A549 (cell line): ENCODE results near the gene STXBP2. TPM values are rescaled to one million over a fixed set of nuclear protein-coding genes. Genes with fewer than 3 reads are reported as not detected.

ENCODE experiments used
- ATAC-seq, 2 experiments: fragments of 200-7000 bp in 1 of 2; fragments of >200 bp in 1 of 2; cut with Nextera tagmentation in 1 of 2; cut with Tn5 transposase in 1 of 2; 3 replicates each; pipeline versions ENCODE4 v1.8.0 to v1.9.1; 2018 to 2020; ENCODE audit warnings: mild to moderate bottlenecking in 1 of 2, moderate library complexity in 1 of 2
- CTCF ChIA-PET: fragments of 300-600 bp; sonication (Branson Sonifier 250); formaldehyde crosslinking; extraction: SDS; loops from one replicate; lab custom pipeline; 2021; ENCODE audit warnings: antibody characterized with exemption, inconsistent platforms; lab: Yijun Ruan, JAX
- POLR2A ChIA-PET: fragments of 350-600 bp; formaldehyde crosslinking; extraction: SDS; loops from one replicate; lab custom pipeline; 2021; ENCODE audit warnings: antibody characterized with exemption, inconsistent platforms; lab: Yijun Ruan, JAX
- DNase-seq, 2 experiments: peaks; one replicate each; pipeline versions ENCODE4 v3.0.0 to v3.0.0-alpha.2; 2011 to 2016; ENCODE audit warnings: low read depth in 1 of 2, low spot score in 1 of 2
- FAIRE-seq: peaks from 2 replicates; lab custom pipeline; 2011; peaks lifted over from hg19 to GRCh38; lab: Jason Lieb, UNC
- H3K27ac ChIP-seq, 2 experiments: fragments of >200 bp; sonication (Bioruptor Twin); formaldehyde crosslinking; 3 replicates each; pipeline ENCODE4 v1.5.1; 2016 to 2017
- H3K4me1 ChIP-seq: fragments of >200 bp; sonication (Bioruptor Twin); formaldehyde crosslinking; 3 replicates; pipeline ENCODE4 v1.6.1; 2016
- H3K4me2 ChIP-seq: fragments of >200 bp; sonication (Bioruptor Twin); formaldehyde crosslinking; 3 replicates; pipeline ENCODE4 v1.6.1; 2016
- H3K4me3 ChIP-seq: fragments of >200 bp; sonication (Bioruptor Twin); formaldehyde crosslinking; 3 replicates; pipeline ENCODE4 v1.5.1; 2016
- H3K9me3 ChIP-seq: fragments of >200 bp; sonication (Bioruptor Twin); formaldehyde crosslinking; 3 replicates; pipeline ENCODE4 v1.6.1; 2016
- BHLHE40 ChIP-seq: IDR thresholded peaks from 2 replicates; pipeline ENCODE4 v1.6.1; 2012; ENCODE audit warnings: low read depth, low read length, inconsistent platforms
- CBX2 ChIP-seq: fragments of 200-600 bp; sonication (generic); IDR thresholded peaks from 2 replicates; pipeline ENCODE4 v1.6.1; 2016; ENCODE audit warnings: low read depth, mild to moderate bottlenecking, borderline replicate concordance
- CBX8 ChIP-seq: fragments of 200-600 bp; sonication (generic); IDR thresholded peaks from 2 replicates; pipeline ENCODE4 v1.6.1; 2016
- CHD4 ChIP-seq: fragments of 200-600 bp; sonication (generic); IDR thresholded peaks from 2 replicates; pipeline ENCODE4 v1.6.1; 2016; ENCODE audit warnings: antibody characterized with exemption, mild to moderate bottlenecking, borderline replicate concordance
- EHF ChIP-seq: fragments of 250-450 bp; sonication (Bioruptor Pico); IDR thresholded peaks from 2 replicates; pipeline ENCODE4 v1.5.0; 2020; ENCODE audit warnings: mild to moderate bottlenecking
- EHMT2 ChIP-seq: fragments of 200-600 bp; sonication (generic); IDR thresholded peaks from 2 replicates; pipeline ENCODE4 v1.6.1; 2016; ENCODE audit warnings: antibody characterized with exemption, low read depth, mild to moderate bottlenecking, moderate library complexity
- EP300 ChIP-seq, 2 experiments: fragments of >200 bp; sonication (Bioruptor Twin); formaldehyde crosslinking; IDR thresholded peaks; 2 replicates in 1 of 2; 3 replicates in 1 of 2; pipeline ENCODE4 v1.6.1; 2016 to 2017
- FOSL2 ChIP-seq, 2 experiments: fragments of 450-650 bp in 1 of 2; fragments of >200 bp in 1 of 2; sonication (Bioruptor Twin) in 1 of 2; formaldehyde crosslinking; IDR thresholded peaks; 2 replicates each; pipeline versions ENCODE4 v1.5.0 to v1.6.1; 2016 to 2020; ENCODE audit warnings: mild to moderate bottlenecking in 1 of 2, moderate library complexity in 1 of 2
- GATA3 ChIP-seq: IDR thresholded peaks from 2 replicates; pipeline ENCODE4 v1.6.1; 2012; ENCODE audit warnings: borderline replicate concordance
- HDAC2 ChIP-seq: fragments of 200-600 bp; sonication (generic); IDR thresholded peaks from 2 replicates; pipeline ENCODE4 v1.6.1; 2016
- HOXA7 ChIP-seq: fragments of 250-450 bp; sonication (Bioruptor Pico); IDR thresholded peaks from 2 replicates; pipeline ENCODE4 v1.5.0; 2020; ENCODE audit warnings: mild to moderate bottlenecking, moderate library complexity
- JUN ChIP-seq, 2 experiments: fragments of >200 bp; sonication (Bioruptor Twin); formaldehyde crosslinking; IDR thresholded peaks; 2 replicates in 1 of 2; 3 replicates in 1 of 2; pipeline ENCODE4 v1.6.1; 2016 to 2017
- JUNB ChIP-seq: fragments of >200 bp; sonication (Bioruptor Twin); formaldehyde crosslinking; IDR thresholded peaks from 2 replicates; pipeline ENCODE4 v1.6.1; 2016
- KDM1A ChIP-seq: fragments of 200-600 bp; sonication (generic); IDR thresholded peaks from 2 replicates; pipeline ENCODE4 v1.6.1; 2016; ENCODE audit warnings: low read depth, mild to moderate bottlenecking
- MAZ ChIP-seq: fragments of 150-350 bp; IDR thresholded peaks from 2 replicates; pipeline ENCODE4 v1.6.1; 2014; ENCODE audit warnings: antibody characterized with exemption, low read depth, low read length, borderline replicate concordance
- PHF8 ChIP-seq: fragments of 200-600 bp; sonication (generic); IDR thresholded peaks from 2 replicates; pipeline ENCODE4 v1.6.1; 2016; ENCODE audit warnings: low read depth, mild to moderate bottlenecking, antibody characterized with exemption, moderate library complexity, borderline replicate concordance
- RAD21 ChIP-seq, 2 experiments: fragments of >200 bp in 1 of 2; sonication (Bioruptor Twin) in 1 of 2; formaldehyde crosslinking in 1 of 2; IDR thresholded peaks in 1 of 2; conservative IDR thresholded peaks in 1 of 2; 2 replicates in 1 of 2; 3 replicates in 1 of 2; pipeline ENCODE4 v1.6.1; 2012 to 2018; ENCODE audit warnings: inconsistent platforms in 1 of 2
- RARB ChIP-seq: fragments of 250-450 bp; sonication (Bioruptor Pico); IDR thresholded peaks from 2 replicates; pipeline ENCODE4 v1.8.0; 2021; ENCODE audit warnings: mild to moderate bottlenecking, moderate library complexity
- RCOR1 ChIP-seq: fragments of 150-350 bp; IDR thresholded peaks from 2 replicates; pipeline ENCODE4 v1.6.1; 2014; ENCODE audit warnings: antibody characterized with exemption, low read length, low read depth
- SREBF2 ChIP-seq: fragments of 450-650 bp; IDR thresholded peaks from 2 replicates; pipeline ENCODE4 v1.6.1; 2014; ENCODE audit warnings: mild to moderate bottlenecking, moderate library complexity
- ZC3H11A ChIP-seq: fragments of 450-650 bp; IDR thresholded peaks from 2 replicates; pipeline ENCODE4 v1.6.1; 2014; ENCODE audit warnings: antibody characterized with exemption, mild to moderate bottlenecking
- ZSCAN20 ChIP-seq: fragments of 250-450 bp; sonication (Bioruptor Pico); IDR thresholded peaks from 2 replicates; pipeline ENCODE4 v1.8.0; 2022; ENCODE audit warnings: mild to moderate bottlenecking, moderate library complexity
- WGBS: methylation state at CpG from one replicate; pipeline ENCODE4 v1.1.6; 2017; ENCODE audit errors: missing lambda C conversion rate; 5-methylcytosine and 5-hydroxymethylcytosine counted together
- polyA plus RNA-seq, 4 experiments: library from polyadenylated mRNA; depleted of rRNA in 3 of 4; stranded (reverse); fragments of >200 nt; fragmentation: RNase III in 1 of 4; extraction: RNeasy Plus Mini Kit Qiagen cat#74134 plus additional on column Dnase treatment in 1 of 4; gene quantifications; 2 replicates in 3 of 4; 3 replicates in 1 of 4; pipeline ENCODE4 v1.2.3, GENCODE V29; 2011 to 2017
- TF ChIP-seq, protein P1 (sequence below): fragments of >200 bp; sonication (Bioruptor Twin); formaldehyde crosslinking; IDR thresholded peaks from 3 replicates; pipeline ENCODE4 v1.6.1; 2016
- TF ChIP-seq, protein P2 (sequence below): fragments of 450-650 bp; IDR thresholded peaks from 2 replicates; pipeline ENCODE4 v1.6.1; 2014; ENCODE audit warnings: antibody characterized with exemption
- TF ChIP-seq, protein P3 (sequence below): IDR thresholded peaks from 2 replicates; pipeline ENCODE4 v1.6.1; 2012
- TF ChIP-seq, protein P4 (sequence below): fragments of >200 bp; sonication (Bioruptor Twin); formaldehyde crosslinking; IDR thresholded peaks from 3 replicates; pipeline ENCODE4 v1.5.1; 2016

The STXBP2 gene
- polyA plus RNA-seq, 2 of the 4 experiments (the other 2 are of a cell fraction), result 41.4 to 47.2 TPM

DNA sequence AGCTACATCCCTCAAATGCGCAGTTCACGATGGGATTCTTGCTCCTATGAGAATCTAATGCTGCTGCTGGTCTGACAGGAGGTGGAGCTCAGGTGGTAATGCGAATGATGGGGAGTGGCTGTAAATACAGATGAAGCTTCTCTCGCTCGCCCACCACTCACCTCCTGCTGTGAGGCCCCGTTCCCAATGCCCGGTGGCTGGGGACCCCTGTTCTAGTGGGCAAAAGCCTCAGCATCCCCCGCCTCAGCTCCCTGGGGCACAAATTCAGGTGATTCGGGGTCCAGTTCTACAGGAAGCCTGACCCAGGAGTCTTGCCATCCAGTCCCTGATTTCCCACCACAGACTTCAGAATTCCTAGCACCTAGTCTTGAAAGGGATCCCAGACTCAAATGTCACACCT, 35.6 kb downstream of the STXBP2 start:
- no peak overlapping the region for H3K27ac ChIP-seq
- no peak for TF ChIP-seq EHF (CRISPR knock-in tag)
- no peak for TF ChIP-seq ZC3H11A
- TF ChIP-seq HDAC2, result no peak
- no peak for TF ChIP-seq HOXA7 (CRISPR knock-in tag)
- no peak for TF ChIP-seq EHMT2
- no peak for TF ChIP-seq CBX2
- TF ChIP-seq PHF8, result no peak
- no peak for TF ChIP-seq MAZ
- no peak for TF ChIP-seq GATA3
- no peak for TF ChIP-seq CBX8
- no peak for TF ChIP-seq ZSCAN20 (CRISPR knock-in tag)
- TF ChIP-seq RCOR1, result no peak
- TF ChIP-seq, protein P1, sequence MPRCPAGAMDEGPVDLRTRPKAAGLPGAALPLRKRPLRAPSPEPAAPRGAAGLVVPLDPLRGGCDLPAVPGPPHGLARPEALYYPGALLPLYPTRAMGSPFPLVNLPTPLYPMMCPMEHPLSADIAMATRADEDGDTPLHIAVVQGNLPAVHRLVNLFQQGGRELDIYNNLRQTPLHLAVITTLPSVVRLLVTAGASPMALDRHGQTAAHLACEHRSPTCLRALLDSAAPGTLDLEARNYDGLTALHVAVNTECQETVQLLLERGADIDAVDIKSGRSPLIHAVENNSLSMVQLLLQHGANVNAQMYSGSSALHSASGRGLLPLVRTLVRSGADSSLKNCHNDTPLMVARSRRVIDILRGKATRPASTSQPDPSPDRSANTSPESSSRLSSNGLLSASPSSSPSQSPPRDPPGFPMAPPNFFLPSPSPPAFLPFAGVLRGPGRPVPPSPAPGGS, result no peak
- TF ChIP-seq, protein P2, sequence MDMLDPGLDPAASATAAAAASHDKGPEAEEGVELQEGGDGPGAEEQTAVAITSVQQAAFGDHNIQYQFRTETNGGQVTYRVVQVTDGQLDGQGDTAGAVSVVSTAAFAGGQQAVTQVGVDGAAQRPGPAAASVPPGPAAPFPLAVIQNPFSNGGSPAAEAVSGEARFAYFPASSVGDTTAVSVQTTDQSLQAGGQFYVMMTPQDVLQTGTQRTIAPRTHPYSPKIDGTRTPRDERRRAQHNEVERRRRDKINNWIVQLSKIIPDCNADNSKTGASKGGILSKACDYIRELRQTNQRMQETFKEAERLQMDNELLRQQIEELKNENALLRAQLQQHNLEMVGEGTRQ, result no peak
- no peak for TF ChIP-seq FOSL2 (IDR thresholded peaks at IDR 0.05)
- no peak for TF ChIP-seq FOSL2 (CRISPR knock-in tag; IDR thresholded peaks at IDR 0.05)
- no peak for TF ChIP-seq CHD4
- TF ChIP-seq, all 56 proteins: peak for 0
- H3K9me3 ChIP-seq, result peaks cover 5% of the 10 kb centered on the region; the same call in 1 of the 3 replicates
- ChIA-PET POLR2A (no interaction called here), CTCF (interaction anchor here (0.6 to 5.7 kb wide), 4 partner anchors 8 to 134 kb away, joined by 3 to 34 read pairs (median 3); partner anchors contain the start of gene TRAPPC5)
- H3K4me2 ChIP-seq, result no peak overlapping the region
- FAIRE-seq (no peak), DNase-seq (no peak), ATAC-seq (no peak)
- H3K4me3 ChIP-seq, result no peak overlapping the region
- 24% methylated on average over 6 of the region's 9 CpGs for WGBS
- H3K4me1 ChIP-seq, result no peaks in the 10 kb centered on the region

DNA sequence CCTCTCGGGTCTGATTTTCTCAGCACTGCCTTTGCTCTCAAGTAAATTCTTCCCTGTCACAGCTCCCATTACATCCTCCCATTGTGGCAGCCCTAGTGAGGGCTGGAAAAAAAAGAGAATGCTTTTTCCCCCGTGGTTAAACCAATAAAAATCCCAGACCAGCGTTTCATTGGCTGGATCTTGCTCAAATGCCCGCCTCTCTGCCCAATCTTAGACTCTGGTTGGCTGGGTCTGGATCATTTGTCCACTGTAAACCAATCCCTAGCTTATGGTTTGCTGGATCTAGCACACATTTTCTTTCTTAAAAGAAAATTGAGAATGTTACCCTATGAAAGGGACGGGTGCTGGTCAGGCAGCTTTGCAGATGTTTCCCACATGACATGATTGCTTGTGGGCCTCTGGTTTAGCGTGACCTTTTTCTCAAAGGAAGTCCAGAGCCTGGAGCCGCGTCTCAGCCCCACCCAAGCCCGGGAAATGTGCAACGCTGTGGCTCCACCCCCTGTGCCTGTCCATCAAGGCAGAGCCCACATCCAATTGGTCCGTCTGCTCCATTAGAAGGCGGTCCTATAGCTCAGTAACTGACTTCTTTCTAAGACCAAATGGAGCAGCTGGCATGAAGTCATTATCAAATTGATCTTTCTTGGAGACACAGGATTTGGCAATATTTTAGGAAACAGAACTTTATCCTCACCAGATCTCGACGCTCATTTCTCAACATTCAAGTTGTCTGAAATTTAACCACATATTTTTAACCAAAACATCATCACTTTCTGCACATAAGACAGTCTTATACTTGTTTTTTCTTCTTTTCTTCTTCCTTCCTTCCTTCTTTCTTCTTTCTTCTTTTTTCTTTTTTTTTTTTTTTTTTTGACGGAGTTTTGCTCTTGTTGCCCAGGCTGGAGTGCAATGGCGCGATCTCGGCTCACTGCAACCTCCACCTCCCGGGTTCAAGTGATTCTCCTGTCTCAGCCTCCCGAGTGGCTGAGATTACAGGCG, 37.4 kb downstream of the STXBP2 start:
- no peak for TF ChIP-seq JUN (IDR thresholded peaks at IDR 0.05)
- TF ChIP-seq, protein P3, sequence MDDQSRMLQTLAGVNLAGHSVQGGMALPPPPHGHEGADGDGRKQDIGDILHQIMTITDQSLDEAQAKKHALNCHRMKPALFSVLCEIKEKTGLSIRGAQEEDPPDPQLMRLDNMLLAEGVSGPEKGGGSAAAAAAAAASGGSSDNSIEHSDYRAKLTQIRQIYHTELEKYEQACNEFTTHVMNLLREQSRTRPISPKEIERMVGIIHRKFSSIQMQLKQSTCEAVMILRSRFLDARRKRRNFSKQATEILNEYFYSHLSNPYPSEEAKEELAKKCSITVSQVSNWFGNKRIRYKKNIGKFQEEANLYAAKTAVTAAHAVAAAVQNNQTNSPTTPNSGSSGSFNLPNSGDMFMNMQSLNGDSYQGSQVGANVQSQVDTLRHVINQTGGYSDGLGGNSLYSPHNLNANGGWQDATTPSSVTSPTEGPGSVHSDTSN, result peak; percentile 78
- no peak for TF ChIP-seq KDM1A
- Histone ChIP-seq H3K4me3 (no peak overlapping the region), H3K4me1 (peaks cover 1% of the 10 kb centered on the region; the same call in 1 of the 3 replicates), H3K27ac (no peak overlapping the region), H3K9me3 (peaks cover 5% of the 10 kb centered on the region; the same call in 1 of the 3 replicates), H3K4me2 (peak overlapping the region; percentile 26; the same call in 1 of the 3 replicates)
- WGBS, result 52% methylated on average over 21 of the region's 21 CpGs
- FAIRE-seq (no peak), ATAC-seq (peak; percentile 52 to 89; a peak in 4 of 6 replicates), DNase-seq (peak; percentile 47 to 74)
- POLR2A ChIA-PET, result no interaction called here
- CTCF ChIA-PET, result interaction anchor here (1.0 to 1.4 kb wide), 2 partner anchors 22 to 26 kb away, joined by 3 to 4 read pairs; no protein-coding TSS in a partner anchor

DNA sequence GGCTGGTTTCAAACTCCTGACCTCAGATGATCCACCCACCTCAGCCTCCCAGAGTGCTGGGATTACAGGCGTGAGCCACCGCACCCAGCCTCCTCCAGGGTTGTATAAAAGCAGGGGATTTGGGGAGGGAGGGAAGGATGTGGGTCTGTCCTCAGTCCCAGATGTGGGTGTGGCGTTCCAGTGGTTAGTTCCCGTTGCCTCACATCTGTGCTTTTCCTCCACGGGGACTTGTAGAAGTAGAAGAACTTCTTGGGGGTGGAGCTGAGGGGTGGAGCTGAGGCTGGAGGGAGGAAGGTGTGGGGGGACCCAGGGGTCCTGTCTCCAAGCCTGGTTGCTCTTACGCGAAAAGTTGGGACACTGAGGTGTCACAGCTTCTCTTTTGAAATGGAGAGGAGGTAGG, 39.5 kb downstream of the STXBP2 start:
- peaks cover 5% of the 10 kb centered on the region; the same call in 1 of the 3 replicates for H3K9me3 ChIP-seq
- H3K4me2 ChIP-seq, result no peak overlapping the region
- 50% methylated on average over 6 of the region's 7 CpGs for WGBS
- ChIA-PET POLR2A (no interaction called here), CTCF (interaction anchor here (1.9 kb wide), 1 partner anchor 108 kb away, joined by 7 read pairs; no protein-coding TSS in a partner anchor)
- ATAC-seq (no peak), FAIRE-seq (no peak), DNase-seq (no peak)
- peaks cover 6% of the 10 kb centered on the region; the same call in 1 of the 3 replicates for H3K4me1 ChIP-seq
- no peak overlapping the region for H3K27ac ChIP-seq
- TF ChIP-seq GATA3, result no peak
- TF ChIP-seq RARB, result no peak
- TF ChIP-seq, protein P4, sequence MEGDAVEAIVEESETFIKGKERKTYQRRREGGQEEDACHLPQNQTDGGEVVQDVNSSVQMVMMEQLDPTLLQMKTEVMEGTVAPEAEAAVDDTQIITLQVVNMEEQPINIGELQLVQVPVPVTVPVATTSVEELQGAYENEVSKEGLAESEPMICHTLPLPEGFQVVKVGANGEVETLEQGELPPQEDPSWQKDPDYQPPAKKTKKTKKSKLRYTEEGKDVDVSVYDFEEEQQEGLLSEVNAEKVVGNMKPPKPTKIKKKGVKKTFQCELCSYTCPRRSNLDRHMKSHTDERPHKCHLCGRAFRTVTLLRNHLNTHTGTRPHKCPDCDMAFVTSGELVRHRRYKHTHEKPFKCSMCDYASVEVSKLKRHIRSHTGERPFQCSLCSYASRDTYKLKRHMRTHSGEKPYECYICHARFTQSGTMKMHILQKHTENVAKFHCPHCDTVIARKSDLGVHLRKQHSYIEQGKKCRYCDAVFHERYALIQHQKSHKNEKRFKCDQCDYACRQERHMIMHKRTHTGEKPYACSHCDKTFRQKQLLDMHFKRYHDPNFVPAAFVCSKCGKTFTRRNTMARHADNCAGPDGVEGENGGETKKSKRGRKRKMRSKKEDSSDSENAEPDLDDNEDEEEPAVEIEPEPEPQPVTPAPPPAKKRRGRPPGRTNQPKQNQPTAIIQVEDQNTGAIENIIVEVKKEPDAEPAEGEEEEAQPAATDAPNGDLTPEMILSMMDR, result no peak
- TF ChIP-seq BHLHE40, result no peak
- no peak for TF ChIP-seq RAD21 (conservative IDR thresholded peaks at IDR 0.05 in 1 of 2, IDR thresholded peaks at IDR 0.05 in 1 of 2)
- no peak for TF ChIP-seq CBX8
- TF ChIP-seq CHD4, result no peak
- TF ChIP-seq SREBF2, result no peak
- no peak for TF ChIP-seq FOSL2 (IDR thresholded peaks at IDR 0.05)
- TF ChIP-seq FOSL2 (CRISPR knock-in tag; IDR thresholded peaks at IDR 0.05), result no peak
- TF ChIP-seq EP300 (IDR thresholded peaks at IDR 0.05), result no peak
- TF ChIP-seq JUN (IDR thresholded peaks at IDR 0.05), result no peak
- no peak for TF ChIP-seq HOXA7 (CRISPR knock-in tag)
- no peak for TF ChIP-seq JUNB
- H3K4me3 ChIP-seq, result no peak overlapping the region
